Measurements from ENCODE around the gene MECP2. TPM values are rescaled to one million over a fixed set of nuclear protein-coding genes. Genes with fewer than 3 reads are reported as not detected.

MECP2 gene
- total RNA-seq, 4 donors from 2014 or later = 19.7 to 76.0 (median 33.9) TPM

- TF ChIP-seq CTCF (IDR thresholded peaks at IDR 0.05) (no peak), POLR2A (IDR thresholded peaks at IDR 0.05) (no peak), POLR2AphosphoS5 (IDR thresholded peaks at IDR 0.05) (no peak), EP300 (IDR thresholded peaks at IDR 0.05) (no peak)
- Histone ChIP-seq H3K27me3 (no peaks in the 10 kb centered on the region), H3K9me3 (no peaks in the 10 kb centered on the region), H3K4me1 (peaks cover 11% of the 10 kb centered on the region), H3K27ac (peak overlapping the region; percentile 48), H3K4me3 (no peak overlapping the region), H3K36me3 (peaks cover 31% of the 10 kb centered on the region)
- no peak for DNase-seq (ENCODE audit: low spot score in 2 of 2)
- whole genome bisulfite sequencing = 80% methylated on average over 3 of the region's 17 CpGs
These were observed 85.1 kb downstream of the MECP2 start for GRCh38 chrX:154012336-154012991.

DNA sequence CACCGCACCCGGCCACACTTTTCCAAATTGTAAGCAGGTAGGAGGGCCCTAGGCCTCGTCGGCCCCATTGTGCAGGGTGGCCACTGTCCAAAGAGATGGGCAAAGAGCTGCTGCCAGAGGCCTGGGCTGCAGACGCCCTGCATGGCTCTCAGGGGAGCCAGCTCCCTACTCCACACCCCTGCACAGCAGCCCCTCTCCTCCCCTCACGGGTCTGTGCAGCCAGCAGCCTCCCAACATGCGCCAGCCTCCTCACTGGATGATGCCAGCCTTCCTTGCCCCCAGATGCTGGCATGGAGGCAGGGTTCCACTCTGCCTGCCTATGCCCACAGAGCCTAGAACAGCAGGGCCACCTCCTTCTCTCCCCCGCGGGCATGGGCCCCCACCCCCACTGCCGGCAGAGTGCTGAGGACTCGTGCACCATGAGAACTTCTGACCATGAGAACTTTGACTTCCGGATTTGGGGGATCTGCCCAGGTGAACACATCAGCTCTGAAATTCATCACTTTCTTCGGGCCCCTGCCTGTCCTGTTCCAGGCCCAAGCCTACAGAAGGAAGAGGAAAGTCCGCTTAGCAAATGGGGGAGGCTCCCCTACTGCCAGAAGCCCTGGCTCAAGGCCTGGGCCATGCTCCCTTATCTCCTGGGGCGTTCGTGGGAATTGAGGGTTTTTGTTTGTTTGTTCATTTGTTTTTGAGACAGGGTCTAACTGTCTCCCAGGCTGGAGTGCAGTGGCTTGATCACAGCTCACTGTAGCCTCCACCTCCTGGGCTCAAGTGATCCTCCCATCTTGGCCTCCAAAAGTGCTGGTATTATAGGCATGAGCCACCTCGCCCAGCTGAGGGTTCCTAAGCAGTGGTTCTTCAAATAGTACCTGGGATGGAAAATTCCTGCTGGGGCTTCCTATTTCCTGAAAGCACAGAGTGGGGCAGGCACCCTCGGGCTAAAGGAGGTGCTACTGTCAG, 85.9 kb downstream of the MECP2 start:
- peaks cover 11% of the 10 kb centered on the region for H3K4me1 ChIP-seq
- DNase-seq (ENCODE audit: low spot score in 2 of 2) = no peak
- H3K9me3 ChIP-seq = no peaks in the 10 kb centered on the region
- no peak overlapping the region for H3K4me3 ChIP-seq
- peaks cover 25% of the 10 kb centered on the region for H3K36me3 ChIP-seq
- 87% methylated on average over 11 of the region's 18 CpGs for WGBS
- no peaks in the 10 kb centered on the region for H3K27me3 ChIP-seq
- no peak overlapping the region for H3K27ac ChIP-seq
- no peak for TF ChIP-seq EP300 (IDR thresholded peaks at IDR 0.05)
- no peak for TF ChIP-seq POLR2AphosphoS5 (IDR thresholded peaks at IDR 0.05)
- TF ChIP-seq POLR2A (IDR thresholded peaks at IDR 0.05) = no peak
- TF ChIP-seq CTCF (IDR thresholded peaks at IDR 0.05) = no peak

DNA sequence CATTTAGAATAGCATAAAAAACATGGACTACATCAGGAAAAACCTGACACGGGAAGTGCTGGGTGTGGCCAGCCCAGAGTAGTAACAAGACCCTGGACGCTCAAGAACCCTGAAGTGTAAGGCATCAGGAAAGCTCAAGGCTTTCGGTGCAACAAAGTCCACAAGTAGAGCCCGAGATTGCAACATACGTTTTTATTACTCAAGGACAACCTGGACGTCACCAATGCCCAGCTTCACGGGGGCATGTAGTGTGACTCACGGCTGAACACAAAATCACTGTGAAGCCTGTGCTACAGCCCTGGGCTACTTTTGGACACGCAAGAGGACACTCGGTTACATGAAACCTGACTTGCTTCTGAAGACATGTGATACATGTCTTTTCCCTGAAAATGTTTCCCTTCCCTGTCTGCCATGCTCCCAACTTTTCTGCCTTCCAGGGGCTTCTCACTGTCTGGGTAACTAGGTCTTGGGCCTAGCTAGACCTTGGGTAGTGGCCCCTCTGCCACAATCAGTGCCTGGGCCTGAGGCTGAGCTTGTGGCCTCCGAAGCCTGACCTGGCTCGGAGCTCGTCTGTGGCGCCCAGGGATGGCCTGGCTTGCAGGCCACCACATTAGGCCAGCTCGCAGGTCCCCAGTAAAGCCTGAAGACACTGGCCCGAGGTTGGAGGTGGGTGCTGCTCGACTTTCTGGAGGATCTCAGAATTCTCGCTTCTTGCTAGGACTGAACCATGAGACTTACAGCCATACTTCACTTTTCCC, 87.0 kb downstream of the MECP2 start:
- no peak overlapping the region for H3K27ac ChIP-seq
- no peak overlapping the region for H3K4me3 ChIP-seq
- H3K27me3 ChIP-seq = no peaks in the 10 kb centered on the region
- peaks cover 11% of the 10 kb centered on the region for H3K4me1 ChIP-seq
- no peaks in the 10 kb centered on the region for H3K9me3 ChIP-seq
- DNase-seq (ENCODE audit: low spot score in 2 of 2) = no peak
- WGBS = 84% methylated on average over 12 of the region's 18 CpGs
- TF ChIP-seq POLR2A (IDR thresholded peaks at IDR 0.05) = no peak
- no peak for TF ChIP-seq EP300 (IDR thresholded peaks at IDR 0.05)
- TF ChIP-seq CTCF (IDR thresholded peaks at IDR 0.05) = no peak
- TF ChIP-seq POLR2AphosphoS5 (IDR thresholded peaks at IDR 0.05) = no peak
- H3K36me3 ChIP-seq = peaks cover 13% of the 10 kb centered on the region

DNA sequence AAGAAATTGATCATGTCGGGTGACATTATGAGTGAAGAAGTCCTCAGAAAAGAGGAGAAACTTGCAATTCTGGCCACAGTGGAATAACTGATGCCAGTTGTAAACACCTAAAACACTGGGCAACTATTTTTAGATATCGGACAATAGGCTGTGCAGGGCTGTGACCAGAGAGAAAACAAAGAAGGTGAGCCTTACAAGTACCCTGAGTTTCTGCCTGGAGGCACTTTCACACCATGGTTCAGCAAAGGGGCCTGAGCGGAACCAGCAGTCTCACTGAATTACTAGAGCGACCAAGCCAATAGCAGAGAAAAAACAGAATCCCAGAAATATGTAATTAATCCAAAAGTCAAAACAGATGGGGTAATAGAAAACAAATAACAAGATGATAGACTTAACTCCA, 89.0 kb downstream of the MECP2 start:
- H3K27me3 ChIP-seq = no peaks in the 10 kb centered on the region
- 73% methylated on average over 4 of the region's 4 CpGs for WGBS
- no peak overlapping the region for H3K27ac ChIP-seq
- no peak for DNase-seq (ENCODE audit: low spot score in 2 of 2)
- no peak for TF ChIP-seq CTCF (IDR thresholded peaks at IDR 0.05)
- no peak for TF ChIP-seq POLR2A (IDR thresholded peaks at IDR 0.05)
- no peak for TF ChIP-seq EP300 (IDR thresholded peaks at IDR 0.05)
- no peak for TF ChIP-seq POLR2AphosphoS5 (IDR thresholded peaks at IDR 0.05)
- H3K36me3 ChIP-seq = peaks cover 6% of the 10 kb centered on the region
- H3K4me3 ChIP-seq = no peak overlapping the region
- H3K4me1 ChIP-seq = peaks cover 7% of the 10 kb centered on the region
- no peaks in the 10 kb centered on the region for H3K9me3 ChIP-seq

All from suprapubic skin (tissue), 4 donors.